HG03460 (cell line): Measurements from ENCODE around the gene CASD1.

ENCODE experiments used
- ATAC-seq: cut with Tn5 transposase; IDR thresholded peaks from one replicate; pipeline ENCODE4 v1.9.1; 2021; ENCODE audit not compliant: unreplicated experiment

The CASD1 gene

GRCh38 chr7:94579470-94579869 is 69.9 kb downstream of the CASD1 start:
- no peak for ATAC-seq

- no peak for ATAC-seq
Measured at GRCh38 chr7:94580601-94581000, 71.0 kb downstream of the CASD1 start.

DNA sequence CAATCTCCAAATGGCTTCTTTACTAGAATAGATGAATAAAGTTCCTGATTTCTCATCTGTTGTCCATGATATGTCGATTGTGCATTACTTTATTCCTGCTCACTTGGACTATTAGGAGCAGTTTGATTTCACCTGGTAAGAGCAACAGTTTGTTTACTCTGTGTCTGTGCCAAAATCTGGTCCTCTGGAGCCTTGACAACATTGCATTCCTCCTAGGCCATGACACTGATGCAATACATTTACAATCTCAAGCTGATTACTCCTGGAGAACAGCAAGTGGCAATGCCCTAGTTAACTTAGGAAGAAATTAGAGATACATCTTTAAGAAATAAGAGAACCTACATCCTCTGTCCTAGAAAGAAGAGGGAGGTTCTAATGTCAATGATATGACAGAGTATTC is 74.5 kb downstream of the CASD1 start:
- no peak for ATAC-seq

DNA sequence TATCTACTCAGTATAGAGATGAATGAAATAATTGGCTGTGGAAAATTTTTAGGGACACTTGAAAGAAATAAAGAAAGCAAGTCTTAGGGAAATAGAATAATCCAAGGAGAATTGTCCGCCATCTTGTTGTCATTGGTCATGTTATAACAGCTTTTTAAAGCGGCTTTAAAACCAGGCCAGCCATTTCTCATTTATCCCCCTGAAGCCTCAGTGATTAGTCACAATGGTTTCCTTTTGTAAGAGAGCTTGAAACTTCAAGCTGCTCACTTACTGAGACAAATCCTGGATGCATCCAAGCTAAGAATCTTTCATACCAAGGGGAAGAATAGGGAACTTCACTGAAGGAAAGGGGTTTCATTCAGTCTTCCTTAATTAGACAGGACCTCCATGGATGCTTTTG is 78.5 kb downstream of the CASD1 start:
- ATAC-seq: no peak

- no peak for ATAC-seq
Measured at GRCh38 chr7:94590526-94591162, 81.0 kb downstream of the CASD1 start.

GRCh38 chr7:94591176-94591575 is 81.6 kb downstream of the CASD1 start:
- ATAC-seq: no peak

GRCh38 chr7:94594882-94595281 is 85.3 kb downstream of the CASD1 start:
- ATAC-seq: no peak

- ATAC-seq: no peak
Measured at GRCh38 chr7:94595717-94596116, 86.1 kb downstream of the CASD1 start.

DNA sequence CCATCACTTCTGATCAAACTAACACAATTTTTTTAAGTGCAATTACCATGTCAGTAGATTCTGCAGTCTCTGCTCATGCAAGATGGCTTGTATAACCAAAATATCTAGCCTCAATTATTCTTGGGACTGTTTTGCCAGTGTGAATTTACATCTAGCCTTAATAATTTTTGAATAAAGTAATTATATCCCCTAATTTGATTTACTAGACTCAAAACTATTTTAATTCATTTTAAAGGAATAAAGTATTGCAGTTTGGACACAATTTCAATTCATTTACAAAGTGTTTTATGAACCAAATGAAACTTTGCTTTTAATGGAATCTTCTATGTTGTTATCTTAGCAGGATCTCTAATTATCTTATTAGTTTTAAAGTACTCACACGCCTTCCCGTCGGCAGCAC is 90.7 kb downstream of the CASD1 start:
- no peak for ATAC-seq

- no peak for ATAC-seq
Measured at GRCh38 chr7:94602181-94602580, 92.6 kb downstream of the CASD1 start.

GRCh38 chr7:94605031-94605430 is 95.4 kb downstream of the CASD1 start:
- ATAC-seq: no peak
